SU-DHL-6 (cell line): ENCODE results near the gene GOLGA3.

Source experiments
- CTCF ChIP-seq: fragments of 200-600 bp; sonication (generic); IDR thresholded peaks from one replicate; pipeline ENCODE4 v1.5.1; 2017; ENCODE audit warnings: antibody characterized with exemption, mild to moderate bottlenecking, low read length, moderate library complexity; ENCODE audit not compliant: insufficient read depth, poor library complexity, severe bottlenecking
- EZH2phosphoT487 ChIP-seq: fragments of 200-600 bp; sonication (generic), shearing (Covaris generic); conservative IDR thresholded peaks from 2 replicates; pipeline ENCODE4 v1.6.1; 2018; ENCODE audit warnings: mild to moderate bottlenecking, antibody characterized with exemption, low read length, moderate library complexity, mixed read lengths

- TF ChIP-seq EZH2phosphoT487 = no peak
- TF ChIP-seq CTCF = no peak
Observed at GRCh38 chr12:132858718-132859266, 30.1 kb upstream of the GOLGA3 start.
